SK-N-SH (cell line): ENCODE data around the gene RET. TPM values are rescaled to one million over a fixed set of nuclear protein-coding genes. Genes with fewer than 3 reads are reported as not detected.

Source experiments
- CTCF ChIA-PET: fragments of 300-600, 350-600 bp; formaldehyde crosslinking; extraction: SDS; loops from one replicate; lab custom pipeline; 2021; lab: Yijun Ruan, JAX
- POLR2A ChIA-PET: fragments of 350-600 bp; sonication (Branson Sonifier 250); formaldehyde crosslinking; extraction: SDS; loops from one replicate; lab custom pipeline; 2020; ENCODE audit warnings: antibody characterized with exemption, inconsistent platforms; lab: Yijun Ruan, JAX
- DNase-seq: peaks from one replicate; pipeline ENCODE4 v3.0.0; 2012
- H2AFZ ChIP-seq: fragments of 200-600 bp; sonication (generic); 2 replicates; pipeline ENCODE4 v1.8.1; 2016; ENCODE audit warnings: antibody characterized with exemption, mild to moderate bottlenecking, low read depth
- H3F3A ChIP-seq: fragments of 200-600 bp; sonication (generic); replicated peaks from 2 replicates; pipeline ENCODE3; 2016; ENCODE audit warnings: antibody characterized with exemption, mild to moderate bottlenecking; ENCODE audit not compliant: insufficient read depth
- H3K27ac ChIP-seq, 2 experiments: fragments of 200-500 bp in 1 of 2; fragments of 200-600 bp in 1 of 2; sonication (Bioruptor generic) in 1 of 2; sonication (generic), shearing (Covaris generic) in 1 of 2; 2 replicates each; pipeline versions ENCODE4 v1.5.1 to v1.6.1; 2014 to 2016; ENCODE audit warnings: low read depth in 2 of 2, inconsistent platforms in 1 of 2, low read length in 1 of 2, mild to moderate bottlenecking in 1 of 2, mixed read lengths in 1 of 2
- H3K27me3 ChIP-seq: fragments of 200-600 bp; sonication (generic), shearing (Covaris generic); 2 replicates; pipeline ENCODE4 v1.6.1; 2016; ENCODE audit warnings: mixed run types; ENCODE audit not compliant: insufficient read depth
- H3K36me3 ChIP-seq, 2 experiments: fragments of 200-500 bp in 1 of 2; fragments of 200-600 bp in 1 of 2; sonication (Bioruptor generic) in 1 of 2; sonication (generic) in 1 of 2; replicated peaks in 1 of 2; 2 replicates each; pipeline versions ENCODE3 to v1.5.1; 2014 to 2016; ENCODE audit warnings: low read length in 1 of 2, mild to moderate bottlenecking in 1 of 2; ENCODE audit not compliant: insufficient read depth in 2 of 2, control insufficient read depth in 1 of 2
- H3K4me1 ChIP-seq, 2 experiments: fragments of 200-500 bp in 1 of 2; fragments of 200-600 bp in 1 of 2; sonication (Bioruptor generic) in 1 of 2; sonication (generic), shearing (Covaris generic) in 1 of 2; 2 replicates each; pipeline versions ENCODE4 v1.5.1 to v1.6.1; 2014 to 2016; ENCODE audit warnings: low read depth in 1 of 2, low read length in 1 of 2, mixed run types in 1 of 2; ENCODE audit not compliant: insufficient read depth in 2 of 2, control insufficient read depth in 1 of 2
- H3K4me2 ChIP-seq: fragments of 200-600 bp; sonication (generic), shearing (Covaris generic); 2 replicates; pipeline ENCODE4 v1.6.1; 2017; ENCODE audit warnings: mixed run types
- H3K4me3 ChIP-seq, 2 experiments: fragments of 200-500 bp in 1 of 2; fragments of 200-600 bp in 1 of 2; sonication (Bioruptor generic) in 1 of 2; sonication (generic), shearing (Covaris generic) in 1 of 2; 2 replicates each; pipeline versions ENCODE4 v1.5.1 to v1.8.1; 2014 to 2016; ENCODE audit warnings: low read depth in 2 of 2, inconsistent platforms in 1 of 2, low read length in 1 of 2, mild to moderate bottlenecking in 1 of 2, mixed read lengths in 1 of 2, moderate library complexity in 1 of 2
- H3K79me2 ChIP-seq: fragments of 200-600 bp; sonication (generic); 2 replicates; pipeline ENCODE4 v1.8.1; 2017; ENCODE audit warnings: mild to moderate bottlenecking; ENCODE audit not compliant: insufficient read depth
- H3K9ac ChIP-seq: fragments of 200-600 bp; sonication (generic); 2 replicates; pipeline ENCODE4 v1.6.1; 2017; ENCODE audit warnings: mixed run types
- H3K9me2 ChIP-seq: fragments of 200-600 bp; sonication (generic); 2 replicates; pipeline ENCODE4 v1.6.1; 2017; ENCODE audit warnings: mixed run types
- H3K9me3 ChIP-seq: fragments of 200-600 bp; sonication (generic); 2 replicates; pipeline ENCODE4 v1.6.1; 2017; ENCODE audit warnings: mixed run types, mild to moderate bottlenecking, moderate library complexity
- H4K20me1 ChIP-seq: fragments of 200-600 bp; sonication (generic); 2 replicates; pipeline ENCODE4 v1.6.1; 2017; ENCODE audit warnings: mild to moderate bottlenecking, mixed run types; ENCODE audit not compliant: insufficient read depth
- CTCF ChIP-seq: fragments of 200-600 bp; sonication (generic); IDR thresholded peaks from 2 replicates; pipeline ENCODE4 v1.6.1; 2017; ENCODE audit warnings: antibody characterized with exemption, mild to moderate bottlenecking, moderate library complexity
- ELF1 ChIP-seq: IDR thresholded peaks from 2 replicates; pipeline ENCODE4 v1.4.0; 2012
- EP300 ChIP-seq, 2 experiments: IDR thresholded peaks; 2 replicates each; pipeline versions ENCODE4 v1.4.0 to v1.6.1; 2012; ENCODE audit warnings: borderline replicate concordance in 1 of 2, low read depth in 1 of 2, low read length in 1 of 2
- EZH2phosphoT487 ChIP-seq: fragments of 200-600 bp; sonication (generic); IDR thresholded peaks from 2 replicates; pipeline ENCODE4 v1.6.1; 2017; ENCODE audit warnings: low read depth, mixed run types, mild to moderate bottlenecking, antibody characterized with exemption, moderate library complexity, borderline replicate concordance
- FOSL2 ChIP-seq: IDR thresholded peaks from 2 replicates; pipeline ENCODE4 v1.4.0; 2012; ENCODE audit warnings: low read depth, mild to moderate bottlenecking, moderate library complexity, borderline replicate concordance
- FOXM1 ChIP-seq: IDR thresholded peaks from 2 replicates; pipeline ENCODE4 v1.4.0; 2012; ENCODE audit warnings: low read depth, mild to moderate bottlenecking
- GABPA ChIP-seq: IDR thresholded peaks from 2 replicates; pipeline ENCODE4 v1.4.0; 2012; ENCODE audit warnings: low read depth, mild to moderate bottlenecking
- IRF3 ChIP-seq: fragments of 150-350 bp; IDR thresholded peaks from 2 replicates; pipeline ENCODE4 v1.6.1; 2016; ENCODE audit warnings: mild to moderate bottlenecking, low read depth, low read length
- JUND ChIP-seq: IDR thresholded peaks from 2 replicates; pipeline ENCODE4 v1.4.0; 2012
- MXI1 ChIP-seq: IDR thresholded peaks from 2 replicates; pipeline ENCODE4 v1.6.1; 2012; ENCODE audit warnings: mild to moderate bottlenecking, low read depth, low read length, improper control_type of control experiment
- NFIC ChIP-seq: IDR thresholded peaks from 2 replicates; pipeline ENCODE4 v1.4.0; 2012; ENCODE audit warnings: borderline replicate concordance
- PBX3 ChIP-seq: IDR thresholded peaks from 2 replicates; pipeline ENCODE4; 2012
- POLR2AphosphoS5 ChIP-seq: IDR thresholded peaks from 2 replicates; pipeline ENCODE4 v1.6.1; 2012; ENCODE audit warnings: low read depth, low read length
- RAD21 ChIP-seq: IDR thresholded peaks from 2 replicates; pipeline ENCODE4 v1.6.1; 2012; ENCODE audit warnings: mild to moderate bottlenecking, low read length
- RFX5 ChIP-seq: IDR thresholded peaks from 2 replicates; pipeline ENCODE4 v1.6.1; 2012; ENCODE audit warnings: mild to moderate bottlenecking, improper control_type of control experiment, low read length
- USF2 ChIP-seq: fragments of 150-350 bp; IDR thresholded peaks from 2 replicates; pipeline ENCODE4 v1.6.1; 2017; ENCODE audit warnings: antibody characterized with exemption, low read length, low read depth, borderline replicate concordance
- YY1 ChIP-seq: IDR thresholded peaks from 2 replicates; pipeline ENCODE4 v1.4.0; 2012; ENCODE audit warnings: low read depth, mild to moderate bottlenecking
- ZBTB33 ChIP-seq: IDR thresholded peaks from 2 replicates; pipeline ENCODE4 v1.4.0; 2012; ENCODE audit warnings: low read depth, borderline replicate concordance
- WGBS: methylation state at CpG from one replicate; pipeline ENCODE4 v1.1.6; 2017; ENCODE audit warnings: low lambda C conversion rate; 5-methylcytosine and 5-hydroxymethylcytosine counted together
- polyA plus RNA-seq, 3 experiments: library from polyadenylated mRNA; depleted of rRNA; stranded (reverse); fragments of >200 nt; gene quantifications; 2 replicates each; pipeline ENCODE4 v1.2.3, GENCODE V29; 2012

RET gene
- polyA plus RNA-seq, 1 of the 3 experiments (the other 2 are of a cell fraction), result 3.2 TPM

GRCh38 chr10:43167498-43167889 is 90.6 kb downstream of the RET start:
- ChIA-PET CTCF (no interaction called here), POLR2A (no interaction called here)
- Histone ChIP-seq H3K36me3 (peaks cover 35 to 38% of the 10 kb centered on the region in 2 experiments), H3K4me3 (no peak overlapping the region), H3K4me2 (no peak overlapping the region), H3F3A (peaks cover 5% of the 10 kb centered on the region), H3K9me2 (no peaks in the 10 kb centered on the region), H3K9ac (no peak overlapping the region), H3K4me1 (peaks cover 3 to 11% of the 10 kb centered on the region in 2 experiments; a peak in 3 of 4 replicates), H3K27ac (no peak overlapping the region), H3K9me3 (no peaks in the 10 kb centered on the region), H3K79me2 (no peaks in the 10 kb centered on the region)
- 74% methylated on average over 2 of the region's 2 CpGs for WGBS
- DNase-seq, result no peak
- TF ChIP-seq EP300 (IDR thresholded peaks at IDR 0.05; ENCODE audit: borderline replicate concordance in 1 of 2, low read depth in 1 of 2, low read length in 1 of 2), result no peak
- TF ChIP-seq RAD21, result no peak
- no peak for TF ChIP-seq YY1
- TF ChIP-seq FOXM1, result no peak
- no peak for TF ChIP-seq JUND
- TF ChIP-seq ELF1, result no peak
- no peak for TF ChIP-seq USF2
- no peak for TF ChIP-seq MXI1
- no peak for TF ChIP-seq CTCF
- no peak for TF ChIP-seq POLR2AphosphoS5
- TF ChIP-seq GABPA, result no peak
- TF ChIP-seq NFIC, result no peak
- TF ChIP-seq EZH2phosphoT487, result no peak
- no peak for TF ChIP-seq RFX5
- TF ChIP-seq PBX3, result no peak
- TF ChIP-seq IRF3, result no peak
- no peak for TF ChIP-seq FOSL2
- no peak for TF ChIP-seq ZBTB33
- TF ChIP-seq, all 33 proteins: peak for 0
- Histone ChIP-seq H3K27me3 (no peaks in the 10 kb centered on the region), H2AFZ (no peak overlapping the region), H4K20me1 (no peaks in the 10 kb centered on the region)
